OCI-LY3 (cell line): ENCODE measurements around the gene ENKD1.

Source experiments
- H2AFZ ChIP-seq: fragments of 200-600, 300-600 bp; shearing (Covaris generic); 2 replicates; pipeline ENCODE4 v1.6.0; 2014; ENCODE audit warnings: antibody characterized with exemption, low read depth, low read length
- H3K27ac ChIP-seq: fragments of 200-600, 300-600 bp; sonication (generic); 2 replicates; pipeline ENCODE4 v1.5.1; 2014; ENCODE audit warnings: mild to moderate bottlenecking, low read length, moderate library complexity, mixed read lengths
- H3K27me3 ChIP-seq: fragments of 200-600, 300-600 bp; sonication (generic); 2 replicates; pipeline ENCODE4 v1.6.1; 2014; ENCODE audit warnings: low read depth, low read length, mixed read lengths
- H3K36me3 ChIP-seq: fragments of 200-600, 300-600 bp; sonication (generic); replicated peaks from 2 replicates; pipeline ENCODE3; 2014; ENCODE audit warnings: low read depth, low read length, mixed read lengths
- H3K4me1 ChIP-seq: fragments of 300-600, 200-600 bp; sonication (generic); 2 replicates; pipeline ENCODE4 v1.6.1; 2014; ENCODE audit warnings: low read length, mixed read lengths
- H3K4me2 ChIP-seq: fragments of 200-600, 300-600 bp; sonication (generic); 2 replicates; pipeline ENCODE4 v1.6.1; 2014; ENCODE audit warnings: low read length, mixed read lengths
- H3K4me3 ChIP-seq: fragments of 300-600, 200-600 bp; sonication (generic); 2 replicates; pipeline ENCODE4 v1.5.1; 2014; ENCODE audit warnings: antibody characterized with exemption, mild to moderate bottlenecking, low read length, moderate library complexity
- H3K79me2 ChIP-seq: fragments of 300-600, 200-600 bp; shearing (Covaris generic); 2 replicates; pipeline ENCODE4 v1.6.1; 2014; ENCODE audit warnings: mild to moderate bottlenecking, low read length, mixed read lengths
- H3K9ac ChIP-seq: fragments of 300-600, 200-600 bp; shearing (Covaris generic); 2 replicates; pipeline ENCODE4 v1.6.0; 2014; ENCODE audit warnings: mild to moderate bottlenecking, low read length, moderate library complexity
- H3K9me3 ChIP-seq: fragments of 200-600, 300-600 bp; shearing (Covaris generic); 2 replicates; pipeline ENCODE4 v1.6.1; 2014; ENCODE audit warnings: low read length, mixed read lengths; ENCODE audit not compliant: insufficient read depth
- H4K20me1 ChIP-seq: fragments of 200-600, 300-600 bp; sonication (generic); 2 replicates; pipeline ENCODE4 v1.6.1; 2016; ENCODE audit warnings: low read length, mixed read lengths; ENCODE audit not compliant: insufficient read depth
- CTCF ChIP-seq: fragments of 200-600, 300-600 bp; sonication (generic); IDR thresholded peaks from 2 replicates; pipeline ENCODE4 v1.5.1; 2014; ENCODE audit warnings: antibody characterized with exemption, low read length, low read depth
- EZH2phosphoT487 ChIP-seq: fragments of 200-600 bp; shearing (Covaris generic); IDR thresholded peaks from 2 replicates; pipeline ENCODE4 v1.6.1; 2018; ENCODE audit warnings: antibody characterized with exemption, mixed run types, low read depth

The ENKD1 gene

DNA sequence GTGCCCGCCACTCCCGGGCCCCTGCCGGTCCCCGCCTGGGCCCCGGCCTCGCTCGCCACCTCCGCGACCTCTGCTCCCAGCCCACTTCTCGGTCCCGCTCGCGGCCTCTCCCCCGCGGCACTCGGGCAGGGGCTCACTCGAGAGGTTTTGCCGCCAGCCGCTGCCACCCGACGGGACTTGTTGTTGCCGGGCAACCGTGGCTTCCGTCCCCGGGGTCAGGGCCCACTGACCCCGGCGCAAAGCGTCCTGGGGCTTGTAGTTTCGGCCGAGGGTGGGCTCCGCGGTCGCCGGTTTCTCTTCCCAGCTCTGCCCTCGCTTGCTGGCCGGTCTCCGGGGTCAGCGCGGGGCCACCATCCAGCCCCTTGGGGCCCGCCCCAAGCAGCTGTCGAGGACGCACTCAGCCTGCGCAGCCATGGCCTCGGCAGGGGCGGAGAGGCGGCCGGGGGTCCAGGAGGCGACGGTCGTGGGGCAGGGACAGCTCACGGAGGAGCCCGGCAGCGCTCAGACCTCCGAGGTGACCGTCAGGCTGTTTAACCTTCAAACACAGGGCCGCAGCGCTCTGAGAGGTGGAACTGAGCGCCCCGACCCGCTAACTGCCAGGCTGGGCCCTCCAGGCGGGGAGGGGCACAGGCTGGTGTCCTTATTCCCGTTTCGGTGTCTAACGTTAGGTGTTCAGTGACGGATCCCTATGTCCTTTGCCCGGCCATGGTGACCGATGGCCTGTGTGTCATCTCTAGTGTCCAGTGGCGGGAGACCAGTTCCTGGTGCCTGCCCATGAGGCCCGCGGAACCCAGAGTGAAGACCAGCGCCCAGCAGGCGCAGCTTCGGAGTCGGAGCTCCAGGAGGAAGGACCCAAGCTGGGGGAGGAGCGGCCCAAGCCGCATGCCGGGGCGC lies at the start of gene ENKD1, which contains the start of gene C16orf86:
Gene ENKD1, minus strand, starts transcription at position 192 of the 894 bp plus-strand sequence. CDS start 308 bp downstream, outside the sequence.
Gene C16orf86, plus strand, starts transcription at position 256 of the 894 bp plus-strand sequence. Its CDS starts 157 bp downstream, at position 413.
- Histone ChIP-seq H3K9me3 (no peaks in the 10 kb centered on the region), H3K4me3 (peak within 1 kb of the TSS; percentile 92), H3K27ac (peak within 1 kb of the TSS; percentile 85), H3K36me3 (no peaks in the 10 kb centered on the region), H3K9ac (peak within 1 kb of the TSS; percentile 94), H2AFZ (peak within 1 kb of the TSS; percentile 80), H3K27me3 (no peaks in the 10 kb centered on the region), H3K79me2 (no peaks in the 10 kb centered on the region), H4K20me1 (no peaks in the 10 kb centered on the region), H3K4me1 (peaks cover 38% of the 10 kb centered on the region), H3K4me2 (peak within 1 kb of the TSS; percentile 99)
- TF ChIP-seq EZH2phosphoT487 (no peak), CTCF (no peak)

DNA sequence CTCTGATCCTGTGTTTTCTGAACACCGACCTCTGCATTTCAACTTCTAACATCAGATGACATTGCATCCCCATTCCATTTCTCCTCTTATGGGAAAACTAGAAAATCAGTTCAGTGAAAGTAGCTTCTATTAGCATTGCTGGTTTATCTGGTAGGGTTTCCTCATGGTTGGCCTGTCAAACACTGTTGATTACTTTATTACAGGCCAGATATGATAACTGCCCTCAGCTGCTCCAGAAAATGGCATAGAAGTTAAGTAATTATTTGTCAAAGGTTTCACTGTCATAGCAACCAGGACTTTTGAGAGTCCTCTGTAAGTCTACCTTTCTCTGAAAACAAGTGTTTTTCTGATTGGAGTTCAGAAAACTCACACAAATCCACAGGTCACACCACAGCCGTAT lies 49.5 kb upstream of the ENKD1 start:
- Histone ChIP-seq H3K36me3 (peaks cover 14% of the 10 kb centered on the region), H2AFZ (no peak overlapping the region), H3K4me2 (no peak overlapping the region), H3K9ac (no peak overlapping the region), H3K27me3 (no peaks in the 10 kb centered on the region), H3K79me2 (peaks cover 63% of the 10 kb centered on the region), H4K20me1 (peaks cover 5% of the 10 kb centered on the region), H3K4me3 (no peak overlapping the region), H3K27ac (no peak overlapping the region), H3K9me3 (no peaks in the 10 kb centered on the region), H3K4me1 (peaks cover 10% of the 10 kb centered on the region; the same call in 1 of the 2 replicates)
- TF ChIP-seq CTCF (no peak), EZH2phosphoT487 (no peak)

DNA sequence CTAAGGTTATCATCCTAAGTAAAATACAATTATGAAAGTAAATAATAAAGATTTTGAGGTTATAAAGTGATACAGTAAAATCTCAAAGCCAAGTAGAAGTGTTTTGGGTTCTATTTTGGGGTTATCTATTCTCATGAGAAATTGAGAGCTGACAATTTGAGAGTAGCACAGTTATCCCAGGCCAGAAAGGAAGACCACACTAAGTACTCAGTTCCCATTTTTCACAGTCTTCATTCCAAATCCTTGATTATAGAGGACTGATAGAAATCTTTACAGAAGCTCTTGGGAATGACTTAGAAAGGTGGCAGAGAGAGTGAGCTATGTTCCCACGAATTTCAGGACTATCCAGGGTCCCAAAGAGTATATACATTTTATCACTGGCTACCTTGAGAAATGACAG lies 48.0 kb upstream of the ENKD1 start:
- H3K9ac ChIP-seq = no peak overlapping the region
- H3K9me3 ChIP-seq = no peaks in the 10 kb centered on the region
- peaks cover 5% of the 10 kb centered on the region for H4K20me1 ChIP-seq
- H3K27me3 ChIP-seq = no peaks in the 10 kb centered on the region
- peaks cover 14% of the 10 kb centered on the region for H3K36me3 ChIP-seq
- H3K79me2 ChIP-seq = peaks cover 69% of the 10 kb centered on the region
- H2AFZ ChIP-seq = no peak overlapping the region
- H3K27ac ChIP-seq = no peak overlapping the region
- no peak overlapping the region for H3K4me2 ChIP-seq
- H3K4me3 ChIP-seq = no peak overlapping the region
- TF ChIP-seq CTCF (no peak), EZH2phosphoT487 (no peak)
- peaks cover 6% of the 10 kb centered on the region; the same call in 1 of the 2 replicates for H3K4me1 ChIP-seq

DNA sequence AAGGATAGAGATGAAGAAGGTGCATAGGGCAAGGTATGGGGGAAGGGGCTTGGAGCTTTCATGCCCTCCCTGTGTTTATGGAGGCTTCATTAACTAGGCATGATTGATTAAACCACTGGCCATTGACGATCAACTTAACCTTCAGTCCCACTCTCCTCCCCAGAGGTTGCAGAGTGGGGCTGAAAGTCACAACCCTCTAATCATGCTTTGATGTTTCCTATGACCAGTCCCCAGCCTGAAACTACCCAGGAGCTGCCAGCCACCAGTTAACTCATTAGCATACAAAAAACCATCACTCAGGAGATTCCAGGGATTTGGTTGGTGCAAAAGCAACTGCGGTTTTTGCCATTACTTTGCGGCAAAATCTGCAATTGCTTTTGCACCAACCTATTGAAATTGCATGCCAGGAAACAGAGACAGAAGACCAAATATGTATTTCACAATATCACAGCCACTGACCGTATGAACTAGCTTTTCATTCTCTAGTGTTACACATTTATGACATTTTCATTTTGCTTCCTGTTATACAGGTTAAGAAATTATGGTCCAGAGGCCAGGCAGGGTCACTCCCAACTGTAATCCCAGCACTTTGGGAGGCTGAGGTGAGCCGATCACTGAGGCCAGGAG lies 47.2 kb upstream of the ENKD1 start:
- H3K9me3 ChIP-seq = no peaks in the 10 kb centered on the region
- H2AFZ ChIP-seq = no peak overlapping the region
- no peaks in the 10 kb centered on the region for H3K27me3 ChIP-seq
- no peak overlapping the region for H3K4me2 ChIP-seq
- H3K4me3 ChIP-seq = no peak overlapping the region
- no peak for TF ChIP-seq EZH2phosphoT487
- no peak for TF ChIP-seq CTCF
- H3K36me3 ChIP-seq = peaks cover 14% of the 10 kb centered on the region
- H3K4me1 ChIP-seq = peaks cover 6% of the 10 kb centered on the region; the same call in 1 of the 2 replicates
- H3K9ac ChIP-seq = no peak overlapping the region
- no peak overlapping the region for H3K27ac ChIP-seq
- peaks cover 70% of the 10 kb centered on the region for H3K79me2 ChIP-seq
- H4K20me1 ChIP-seq = peaks cover 5% of the 10 kb centered on the region
